Stromal cell of bone marrow (primary cell): Measurements from ENCODE around the gene NLGN4Y.
"Not testable (repeated sequence)": the region's sequence is repeated elsewhere in the genome, so short reads cannot be mapped to it uniquely, and the experiment has no call there.

Source experiments
- DNase-seq: peaks from one replicate; pipeline ENCODE4 v3.0.0-alpha.2; 2012; ENCODE audit warnings: low read depth

NLGN4Y gene

GRCh38 chrY:14834103-14835060 is 310.1 kb downstream of the NLGN4Y start:
- no peak for DNase-seq

- no peak for DNase-seq
Observed at GRCh38 chrY:14837466-14837865, 313.1 kb downstream of the NLGN4Y start.

DNA sequence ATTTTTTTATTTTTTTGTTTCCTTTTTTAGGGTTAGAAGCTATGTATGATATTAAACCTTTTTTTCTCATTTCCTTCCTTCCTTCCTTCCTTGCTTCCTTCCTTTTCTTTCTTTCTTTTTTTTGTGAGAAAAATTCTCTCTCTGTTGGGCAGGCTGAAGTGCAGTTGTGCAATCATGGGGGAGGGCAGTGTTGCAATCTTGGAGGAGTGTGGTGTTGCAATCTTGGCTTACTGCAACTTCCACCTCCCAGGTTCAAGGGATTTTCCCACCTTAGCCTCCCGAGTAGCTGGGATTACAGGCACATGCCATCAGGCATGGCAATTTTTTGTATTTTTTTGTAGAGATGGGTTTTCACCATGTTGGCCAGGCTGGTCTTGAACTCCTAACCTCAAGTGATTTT is 326.4 kb downstream of the NLGN4Y start:
- DNase-seq, result no peak

DNA sequence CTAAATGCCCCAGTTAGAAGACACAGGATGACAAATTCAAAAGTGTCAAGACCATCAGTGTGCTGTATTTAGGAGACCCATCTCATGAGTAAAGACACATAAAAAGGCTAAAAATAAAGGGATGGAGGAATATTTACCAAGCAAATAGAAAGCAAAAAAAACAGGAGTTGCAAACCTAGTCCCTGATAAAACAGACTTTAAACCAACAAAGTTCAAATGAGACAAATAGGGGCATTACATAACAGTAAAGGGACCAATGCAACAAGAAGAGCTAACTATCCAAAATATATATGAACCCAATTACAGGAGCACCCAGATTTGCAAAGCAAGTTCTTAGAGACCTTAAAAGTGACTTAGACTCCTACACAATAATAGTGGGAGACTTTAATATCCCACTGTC is 336.1 kb downstream of the NLGN4Y start:
- DNase-seq, result no peak

- not testable (repeated sequence) for DNase-seq
Observed at GRCh38 chrY:14861033-14861432, 336.7 kb downstream of the NLGN4Y start.

DNA sequence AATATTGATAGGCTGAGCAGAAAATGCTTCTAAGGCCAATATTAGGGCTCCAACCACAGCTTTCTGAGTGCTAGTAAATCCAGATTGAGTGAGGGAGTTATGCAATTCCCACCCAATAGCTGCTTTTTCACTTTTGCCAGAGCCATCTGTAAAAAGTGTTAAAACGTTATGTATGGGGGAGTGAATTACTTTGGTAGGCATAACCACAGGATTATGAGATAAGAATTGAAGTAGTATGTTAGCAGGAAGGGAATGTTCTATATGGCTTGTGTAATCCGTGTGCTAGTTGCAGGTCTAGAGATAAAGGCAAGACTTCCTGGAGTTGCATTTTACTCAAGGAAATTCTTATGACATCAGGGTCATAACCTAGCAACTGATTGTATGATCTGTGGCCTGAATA is 347.6 kb downstream of the NLGN4Y start:
- no peak for DNase-seq
